GM10248 (cell line): Measurements from ENCODE around the gene ANK3.
"Not testable (repeated sequence)": the region's sequence is repeated elsewhere in the genome, so short reads cannot be mapped to it uniquely, and the experiment has no call there.

Source experiments
- CTCF ChIA-PET: fragments of 300-600 bp; sonication (Branson Sonifier 250); formaldehyde crosslinking; extraction: SDS; loops from one replicate; lab custom pipeline; 2021; ENCODE audit warnings: antibody characterized with exemption; lab: Yijun Ruan, JAX
- POLR2A ChIA-PET: fragments of 350-650 bp; sonication (Branson Sonifier 250); formaldehyde crosslinking; extraction: SDS; loops from one replicate; lab custom pipeline; 2020; ENCODE audit warnings: antibody characterized with exemption; lab: Yijun Ruan, JAX
- DNase-seq: peaks from one replicate; pipeline ENCODE4 v3.0.0; 2012; ENCODE audit errors: extremely low spot score
- CTCF ChIP-seq: IDR thresholded peaks from 2 replicates; pipeline ENCODE4 v1.5.1; 2012; ENCODE audit warnings: mild to moderate bottlenecking, low read depth; ENCODE audit errors: extremely low read depth, missing control alignments, control extremely low read depth

ANK3 gene

GRCh38 chr10:60042262-60042661 is 347.4 kb downstream of the ANK3 start:
- no peak for TF ChIP-seq CTCF
- DNase-seq: no peak
- ChIA-PET CTCF (interaction anchor here (0.9 to 3.3 kb wide), 4 partner anchors 9 to 417 kb away, joined by 3 to 13 read pairs (median 5); no protein-coding TSS in a partner anchor), POLR2A (no interaction called here)

GRCh38 chr10:60041489-60042133 is 348.1 kb downstream of the ANK3 start:
- no peak for DNase-seq
- POLR2A ChIA-PET: no interaction called here
- TF ChIP-seq CTCF: no peak
- CTCF ChIA-PET: interaction anchor here (0.9 to 3.3 kb wide), 5 partner anchors 10 to 416 kb away, joined by 3 to 13 read pairs (median 3); no protein-coding TSS in a partner anchor

DNA sequence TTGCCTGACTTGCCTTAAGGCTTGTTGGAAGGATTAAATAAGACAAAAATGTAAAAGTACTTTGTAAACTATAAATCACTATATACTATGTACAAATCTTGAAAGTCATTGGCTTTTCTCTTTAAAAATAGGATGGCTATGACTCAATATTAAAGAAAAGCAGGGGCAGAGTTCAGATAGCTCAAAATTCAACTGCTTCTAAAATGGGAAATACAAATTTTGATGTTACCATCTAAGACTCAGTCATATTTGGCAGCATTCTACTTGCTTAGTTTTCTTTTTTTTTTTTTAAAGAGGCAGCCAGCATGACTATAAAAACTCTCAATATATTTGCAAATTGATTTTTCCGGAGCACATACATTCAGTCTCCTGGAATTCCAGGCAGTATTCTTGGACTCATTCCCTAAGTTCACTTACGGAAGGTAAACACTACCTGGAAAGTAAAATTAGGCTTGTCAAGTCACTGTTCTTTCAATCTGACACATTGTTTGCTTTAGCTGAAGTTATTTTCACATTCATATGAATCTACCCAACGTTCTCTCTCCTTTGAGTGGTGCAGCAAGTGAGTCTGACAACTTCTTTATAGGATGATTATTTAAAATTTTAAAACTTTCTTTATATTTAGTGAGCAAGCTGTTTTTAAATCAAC is 349.5 kb downstream of the ANK3 start:
- CTCF ChIA-PET: interaction anchor here (1.0 to 3.3 kb wide), 6 partner anchors 8 to 415 kb away, joined by 3 to 13 read pairs (median 4); partner anchors contain the start of gene CCDC6
- no peak for DNase-seq
- TF ChIP-seq CTCF: no peak
- POLR2A ChIA-PET: no interaction called here

- POLR2A ChIA-PET: no interaction called here
- TF ChIP-seq CTCF: no peak
- CTCF ChIA-PET: interaction anchor here (0.9 to 1.3 kb wide), 3 partner anchors 10 to 413 kb away, joined by 3 to 4 read pairs (median 3); no protein-coding TSS in a partner anchor
- DNase-seq: peak; percentile 24
Measured at GRCh38 chr10:60035984-60036383, 353.7 kb downstream of the ANK3 start.

DNA sequence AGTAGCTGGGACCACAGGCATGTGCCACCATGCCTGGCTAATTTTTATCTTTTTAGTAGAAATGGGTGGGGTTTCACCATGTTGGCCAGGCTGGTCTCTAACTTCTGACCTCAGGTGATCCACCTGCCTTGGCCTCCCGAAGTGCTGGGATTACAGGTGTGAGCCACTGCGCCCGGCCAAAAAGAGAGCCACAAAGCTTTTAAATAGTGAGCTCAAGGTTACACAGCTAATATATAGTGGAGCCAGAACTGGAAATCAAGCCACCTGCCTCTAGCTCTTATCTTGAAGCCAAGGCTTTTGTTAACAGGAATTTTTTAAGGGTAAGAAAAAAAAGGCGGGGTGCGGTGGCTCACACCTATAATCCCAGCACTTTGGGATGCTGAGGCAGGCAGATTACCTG is 354.3 kb downstream of the ANK3 start:
- DNase-seq, POLR2A ChIA-PET: not testable (repeated sequence)
- CTCF ChIA-PET: interaction anchor here (0.9 to 2.6 kb wide), 4 partner anchors 10 to 413 kb away, joined by 3 to 18 read pairs (median 4); no protein-coding TSS in a partner anchor

DNA sequence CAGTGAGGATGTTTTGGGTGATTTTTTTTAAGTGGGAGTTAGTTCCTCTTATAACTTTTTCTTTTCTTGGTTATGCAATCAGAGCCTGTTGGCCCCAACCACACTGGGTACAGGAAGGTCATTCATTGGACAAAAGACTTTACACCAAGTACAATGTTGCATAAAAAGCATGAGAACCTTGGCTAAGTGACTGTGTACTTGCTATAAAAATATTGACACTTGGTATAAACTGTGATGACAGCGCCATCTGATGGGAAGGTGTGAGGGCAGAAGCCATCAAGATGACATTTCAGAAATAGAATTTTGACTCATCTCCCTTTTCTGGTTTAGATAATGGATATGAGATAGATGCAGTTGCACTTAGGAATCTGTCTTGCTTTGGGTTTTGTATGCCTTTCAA is 357.0 kb downstream of the ANK3 start:
- DNase-seq: peak; percentile 59
- peak; percentile 65 for TF ChIP-seq CTCF
- ChIA-PET POLR2A (no interaction called here), CTCF (interaction anchor here (1.2 to 2.6 kb wide), 2 partner anchors 8 to 167 kb away, joined by 3 to 18 read pairs; no protein-coding TSS in a partner anchor)
